GM12801 (cell line): Measurements from ENCODE around the gene MPC1L.

ENCODE experiments used
- CTCF ChIP-seq: IDR thresholded peaks from one replicate; pipeline ENCODE4 v1.5.1; 2011; ENCODE audit warnings: control low read depth; ENCODE audit not compliant: insufficient read length; ENCODE audit errors: extremely low read depth

MPC1L gene

GRCh38 chrX:40623139-40623536 is at the start of gene MPC1L:
TSS of gene MPC1L (plus strand) at chrX:40623428. CDS start at chrX:40623566, 138 bp downstream.
- TF ChIP-seq CTCF, result no peak

- TF ChIP-seq CTCF, result no peak
These were observed 49.5 kb upstream of the MPC1L start for GRCh38 chrX:40573763-40574162.

GRCh38 chrX:40576291-40576690 is 46.9 kb upstream of the MPC1L start:
- no peak for TF ChIP-seq CTCF

GRCh38 chrX:40578039-40578695 is 45.1 kb upstream of the MPC1L start:
- TF ChIP-seq CTCF, result no peak

- no peak for TF ChIP-seq CTCF
These were observed 44.1 kb upstream of the MPC1L start for GRCh38 chrX:40579141-40579540.

- no peak for TF ChIP-seq CTCF
These were observed 43.2 kb upstream of the MPC1L start for GRCh38 chrX:40579900-40580536.

- TF ChIP-seq CTCF, result no peak
These were observed 42.5 kb upstream of the MPC1L start, which contains the start of gene ATP6AP2 for GRCh38 chrX:40580537-40581335. TSS of gene ATP6AP2 (plus strand) at chrX:40580970. CDS start at chrX:40581066, 96 bp downstream.
